GM19351 (cell line): ENCODE results near the gene CFAP20DC.
A peak's percentile ranks its signal among the peaks of the same experiment; 100 is the strongest.
"Not testable (repeated sequence)": the region's sequence is repeated elsewhere in the genome, so short reads cannot be mapped to it uniquely, and the experiment has no call there.

ENCODE experiments used
- ATAC-seq: cut with Tn5 transposase; IDR thresholded peaks from one replicate; pipeline ENCODE4 v1.9.1; 2021; ENCODE audit warnings: mild to moderate bottlenecking, moderate library complexity; ENCODE audit not compliant: unreplicated experiment

Gene CFAP20DC

GRCh38 chr3:58704745-58705144 lies 345.1 kb downstream of the CFAP20DC start:
- ATAC-seq: peak; percentile 82

DNA sequence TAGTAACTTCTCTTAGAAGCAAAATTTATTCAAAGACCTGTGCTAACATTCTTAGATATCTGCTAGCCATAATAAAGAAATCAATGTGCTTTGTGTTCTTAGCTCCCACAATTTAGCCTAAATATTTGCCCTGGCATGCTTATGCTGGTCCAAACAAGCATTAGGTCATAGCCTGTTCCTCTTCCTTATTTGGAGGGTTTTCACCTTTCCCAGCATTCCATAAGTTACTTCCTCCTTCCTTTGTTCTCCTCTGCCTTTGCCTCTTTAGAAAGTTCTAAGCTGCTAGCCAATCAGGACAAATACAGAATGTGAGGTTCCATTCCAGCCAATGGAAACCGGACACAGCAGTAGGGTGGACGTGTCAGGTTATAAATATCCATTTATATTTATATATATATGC lies 345.5 kb downstream of the CFAP20DC start:
- ATAC-seq: not testable (repeated sequence)

DNA sequence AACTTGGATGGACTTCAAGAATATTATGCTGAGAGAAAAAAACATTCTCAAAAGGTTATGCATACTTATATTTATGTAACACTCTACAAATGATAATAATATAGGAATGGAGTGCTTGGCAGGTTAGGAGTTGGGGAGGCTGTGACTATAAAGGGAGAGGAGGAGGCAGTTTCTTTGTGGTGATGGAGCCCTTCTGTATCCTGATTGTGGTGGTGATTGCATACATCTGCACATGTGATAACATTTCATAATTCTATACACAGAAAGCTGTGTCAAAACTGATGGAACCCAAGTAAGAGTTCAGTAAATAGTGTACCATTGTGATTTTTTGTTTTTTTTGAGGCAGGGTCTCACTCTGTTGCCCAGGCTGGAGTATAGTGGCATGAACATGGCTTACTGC lies 351.6 kb downstream of the CFAP20DC start:
- ATAC-seq: no peak

- peak; percentile 36 for ATAC-seq
Observed at GRCh38 chr3:58697561-58697960, 352.3 kb downstream of the CFAP20DC start.

GRCh38 chr3:58696813-58697212 lies 353.0 kb downstream of the CFAP20DC start:
- ATAC-seq: not testable (repeated sequence)

DNA sequence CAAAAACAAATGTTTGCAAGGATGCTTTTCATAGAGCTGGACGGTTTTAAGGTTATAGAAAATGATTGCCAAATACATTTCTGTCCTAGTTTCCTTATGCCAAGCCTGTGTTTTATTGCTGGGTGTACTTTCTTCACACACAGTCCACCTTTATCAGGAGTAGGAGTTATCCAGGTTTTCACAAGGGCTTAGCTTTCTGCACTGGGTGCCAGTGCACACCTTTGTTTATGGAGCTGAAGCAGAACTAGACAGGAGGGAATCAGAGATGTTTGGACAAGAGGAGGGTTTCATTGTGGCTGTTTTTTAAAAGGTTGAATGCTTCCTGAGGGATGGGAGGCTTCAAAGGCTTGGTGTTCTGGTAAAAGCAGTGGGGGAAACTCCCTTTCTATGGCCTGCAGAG lies 353.7 kb downstream of the CFAP20DC start:
- no peak for ATAC-seq

DNA sequence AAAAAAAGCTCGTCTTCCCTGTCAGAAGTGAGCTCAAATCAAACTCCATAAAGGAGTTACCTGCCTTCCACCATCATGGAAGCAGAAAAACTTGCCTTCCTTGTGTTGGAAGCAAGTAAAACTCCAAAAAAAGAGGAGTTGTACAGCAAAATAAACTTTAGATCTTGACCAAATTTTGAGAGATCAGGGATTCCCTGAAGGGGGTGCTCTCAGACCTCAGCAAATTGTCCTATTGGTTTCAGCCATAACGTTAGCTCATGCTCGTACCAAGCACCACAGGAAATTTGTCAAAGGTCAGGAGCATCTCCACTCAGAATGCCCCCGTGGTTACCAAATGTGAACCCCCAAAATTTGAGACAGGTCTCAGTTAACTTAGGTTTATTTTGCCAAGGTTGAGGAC lies 354.5 kb downstream of the CFAP20DC start:
- not testable (repeated sequence) for ATAC-seq

DNA sequence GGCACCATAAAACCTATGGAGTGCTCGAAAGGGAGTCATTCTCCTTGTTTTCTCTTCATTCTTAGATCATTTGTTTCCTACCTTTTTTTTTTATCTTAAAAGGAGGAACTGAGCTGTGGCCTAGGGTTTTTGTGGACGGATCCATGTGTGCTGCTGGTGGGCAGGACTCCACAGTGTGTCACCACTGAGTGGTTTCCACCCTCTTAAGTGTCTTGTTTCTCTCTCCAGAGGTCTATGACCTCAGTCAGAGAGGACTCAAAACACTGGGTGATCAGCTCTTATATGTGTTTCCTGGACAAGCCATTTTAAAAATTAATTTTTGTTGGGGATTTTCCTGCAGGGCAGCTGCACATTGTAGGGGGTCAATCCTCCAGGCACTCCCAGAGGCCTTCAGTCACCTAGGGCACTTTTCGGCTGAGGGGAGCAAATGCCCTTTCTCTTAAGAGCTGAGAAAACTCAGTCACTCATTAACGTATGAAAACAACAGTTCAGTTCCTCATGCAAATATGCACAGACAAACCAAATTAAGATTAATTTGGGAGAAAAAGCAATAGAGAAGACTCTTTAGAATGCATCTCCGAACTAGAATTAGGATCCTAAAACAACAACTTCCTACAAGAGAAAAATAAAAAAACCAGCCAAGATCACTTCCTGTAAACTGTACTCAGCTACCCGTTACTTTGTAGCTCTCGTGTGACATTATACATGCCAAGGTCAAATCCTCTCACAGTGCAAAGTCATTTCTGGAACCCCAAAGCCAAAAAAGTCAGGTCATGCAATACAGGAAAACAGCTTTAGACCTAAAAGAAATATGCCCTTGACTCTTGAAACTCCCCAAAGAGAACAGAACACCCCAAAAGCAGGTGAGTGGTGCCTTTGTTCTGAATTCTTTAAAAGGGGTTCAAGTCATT lies 355.6 kb downstream of the CFAP20DC start:
- ATAC-seq: peak; percentile 78

GRCh38 chr3:58692484-58692883 lies 357.3 kb downstream of the CFAP20DC start:
- no peak for ATAC-seq
